Ascending aorta (tissue), 2 donors: ENCODE measurements around the gene PCBP3. TPM values are rescaled to one million over a fixed set of nuclear protein-coding genes. Genes with fewer than 3 reads are reported as not detected.

ENCODE experiments used
- DNase-seq, 2 donors: peaks; one replicate each; pipeline ENCODE4 v3.0.0-alpha.2; 2019; ENCODE audit warnings: low spot score in 2 of 2
- H3K27ac ChIP-seq, 2 donors: fragments of 200-600 bp; sonication (generic); one replicate each; pipeline ENCODE4 v1.5.1; 2016 to 2017; ENCODE audit warnings: mild to moderate bottlenecking in 1 of 2
- H3K27me3 ChIP-seq: fragments of 200-600 bp; sonication (generic); one replicate; pipeline ENCODE4 v1.5.1; 2017
- H3K36me3 ChIP-seq, 2 donors: fragments of 200-600 bp; sonication (generic); one replicate each; pipeline ENCODE4 v1.5.1; 2016
- H3K4me1 ChIP-seq, 2 donors: fragments of 200-600 bp; sonication (generic); one replicate each; pipeline ENCODE4 v1.5.1; 2016 to 2017; ENCODE audit warnings: mild to moderate bottlenecking in 1 of 2
- H3K4me3 ChIP-seq, 2 donors: fragments of 200-600 bp; sonication (generic); one replicate each; pipeline ENCODE4 v1.5.1; 2016 to 2017; ENCODE audit warnings: mild to moderate bottlenecking in 1 of 2
- H3K9me3 ChIP-seq, 2 donors: fragments of 200-600 bp; sonication (generic); one replicate each; pipeline ENCODE4 v1.5.1; 2016
- intact Hi-C: fragments of 100-400 bp; cut with DNase I; formaldehyde crosslinking; loops from one replicate; pipeline ENCODE4 v1.15.1; 2023
- total RNA-seq: library from RNA; depleted of rRNA; stranded (reverse); fragments of >200 nt; gene quantifications from one replicate; pipeline ENCODE4 v1.1.0, GENCODE V29; 2016
- TF ChIP-seq, protein P1 (sequence below), 3 experiments: fragments of 200-600 bp in 2 of 3; fragments of 450-650 bp in 1 of 3; sonication (generic) in 2 of 3; IDR thresholded peaks; one replicate each; pipeline ENCODE4 v1.5.1; 2016 to 2019; ENCODE audit warnings: antibody characterized with exemption in 3 of 3, mild to moderate bottlenecking in 1 of 3, moderate library complexity in 1 of 3

The PCBP3 gene
- total RNA-seq, 1 donor from 2014 or later = not detected

DNA sequence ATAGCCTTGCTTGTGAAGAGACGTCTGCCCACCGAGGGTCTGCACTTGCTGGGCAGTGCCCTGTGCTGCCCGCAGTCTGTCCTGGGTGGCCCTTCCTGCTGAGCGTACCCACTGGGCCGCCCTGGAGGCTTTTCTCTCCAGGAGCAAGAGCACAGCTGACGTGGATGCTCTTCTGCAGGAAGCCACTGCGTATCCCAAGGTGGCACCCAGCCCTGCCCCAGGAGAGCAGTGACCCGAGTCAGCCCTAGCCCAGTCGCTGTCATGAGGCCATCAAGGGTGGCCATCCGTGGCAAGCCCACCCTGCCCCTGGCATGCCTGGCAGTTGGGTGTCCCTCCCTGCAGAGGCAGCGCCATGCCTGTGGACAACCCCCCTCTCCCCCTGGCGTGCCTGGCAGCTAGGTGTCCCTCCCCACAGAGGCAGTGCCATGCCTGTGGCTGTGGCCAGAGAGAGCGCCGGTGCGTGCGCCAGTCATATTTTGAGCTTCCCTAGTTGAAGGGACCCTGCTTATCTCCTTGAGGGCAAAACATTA, 286.8 kb downstream of the PCBP3 start:
- Histone ChIP-seq H3K4me3 (no peak overlapping the region), H3K36me3 (no peaks in the 10 kb centered on the region), H3K27me3 (no peaks in the 10 kb centered on the region), H3K9me3 (no peaks in the 10 kb centered on the region), H3K4me1 (no peaks in the 10 kb centered on the region), H3K27ac (no peak overlapping the region)
- intact Hi-C loops = no loop called here
- DNase-seq = no peak
- TF ChIP-seq, protein P1, sequence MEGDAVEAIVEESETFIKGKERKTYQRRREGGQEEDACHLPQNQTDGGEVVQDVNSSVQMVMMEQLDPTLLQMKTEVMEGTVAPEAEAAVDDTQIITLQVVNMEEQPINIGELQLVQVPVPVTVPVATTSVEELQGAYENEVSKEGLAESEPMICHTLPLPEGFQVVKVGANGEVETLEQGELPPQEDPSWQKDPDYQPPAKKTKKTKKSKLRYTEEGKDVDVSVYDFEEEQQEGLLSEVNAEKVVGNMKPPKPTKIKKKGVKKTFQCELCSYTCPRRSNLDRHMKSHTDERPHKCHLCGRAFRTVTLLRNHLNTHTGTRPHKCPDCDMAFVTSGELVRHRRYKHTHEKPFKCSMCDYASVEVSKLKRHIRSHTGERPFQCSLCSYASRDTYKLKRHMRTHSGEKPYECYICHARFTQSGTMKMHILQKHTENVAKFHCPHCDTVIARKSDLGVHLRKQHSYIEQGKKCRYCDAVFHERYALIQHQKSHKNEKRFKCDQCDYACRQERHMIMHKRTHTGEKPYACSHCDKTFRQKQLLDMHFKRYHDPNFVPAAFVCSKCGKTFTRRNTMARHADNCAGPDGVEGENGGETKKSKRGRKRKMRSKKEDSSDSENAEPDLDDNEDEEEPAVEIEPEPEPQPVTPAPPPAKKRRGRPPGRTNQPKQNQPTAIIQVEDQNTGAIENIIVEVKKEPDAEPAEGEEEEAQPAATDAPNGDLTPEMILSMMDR (IDR thresholded peaks at IDR 0.05) = no peak

DNA sequence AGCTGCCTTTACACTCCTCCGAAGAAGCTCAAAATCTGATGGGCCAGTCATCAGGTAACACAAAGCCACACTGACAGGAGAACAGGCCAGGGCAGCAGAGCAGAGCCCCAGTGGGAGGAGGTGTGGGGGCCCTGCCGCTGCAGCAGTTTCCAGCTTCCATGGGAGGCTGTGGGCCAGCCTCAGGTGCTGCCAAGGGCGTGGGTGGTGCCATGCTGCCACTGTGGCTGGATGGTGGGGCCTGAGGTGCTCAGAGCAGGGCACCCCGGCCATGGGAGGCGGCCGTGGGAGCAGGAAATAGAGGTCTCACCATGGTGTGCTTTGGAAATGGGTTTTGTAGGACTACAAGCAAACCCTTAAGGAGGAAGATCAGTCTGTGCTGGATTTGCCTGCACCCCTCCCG, 287.3 kb downstream of the PCBP3 start:
- H3K27me3 ChIP-seq = no peaks in the 10 kb centered on the region
- H3K4me1 ChIP-seq = no peaks in the 10 kb centered on the region
- no peaks in the 10 kb centered on the region for H3K36me3 ChIP-seq
- intact Hi-C loops = no loop called here
- no peak overlapping the region for H3K27ac ChIP-seq
- no peak overlapping the region for H3K4me3 ChIP-seq
- no peak for DNase-seq
- TF ChIP-seq, protein P1 (IDR thresholded peaks at IDR 0.05) = no peak
- peaks cover 0 to 5% of the 10 kb centered on the region in 2 donors for H3K9me3 ChIP-seq

DNA sequence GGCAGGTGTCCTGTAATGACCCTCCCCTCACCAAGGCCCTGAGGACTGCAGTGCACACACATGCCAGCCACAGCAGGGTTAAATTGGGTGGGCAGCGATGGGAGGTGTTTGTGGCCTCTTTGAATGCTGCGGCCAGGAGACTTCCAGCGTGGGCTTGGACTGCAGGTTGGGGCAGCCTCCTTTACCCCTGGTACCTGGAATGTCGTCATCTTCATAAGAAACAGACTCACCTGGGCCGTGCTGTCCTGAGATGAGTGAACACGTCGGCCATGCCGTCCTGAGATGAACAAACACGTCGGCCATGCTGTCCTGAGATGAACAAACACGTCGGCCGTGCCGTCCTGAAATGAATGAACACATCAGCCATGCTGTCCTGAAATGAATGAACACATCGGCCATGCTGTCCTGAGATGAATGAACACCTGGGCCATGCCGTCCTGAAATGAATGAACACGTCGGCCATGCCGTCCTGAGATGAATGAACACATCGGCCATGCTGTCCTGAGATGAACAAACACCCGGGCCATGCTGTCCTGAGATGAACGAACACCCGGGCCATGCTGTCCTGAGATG, 288.0 kb downstream of the PCBP3 start:
- no peaks in the 10 kb centered on the region for H3K36me3 ChIP-seq
- H3K27me3 ChIP-seq = no peaks in the 10 kb centered on the region
- H3K4me1 ChIP-seq = no peaks in the 10 kb centered on the region
- intact Hi-C loops = no loop called here
- peaks cover 0 to 5% of the 10 kb centered on the region in 2 donors for H3K9me3 ChIP-seq
- H3K4me3 ChIP-seq = no peak overlapping the region
- TF ChIP-seq, protein P1 (IDR thresholded peaks at IDR 0.05) = no peak
- no peak for DNase-seq
- H3K27ac ChIP-seq = no peak overlapping the region

DNA sequence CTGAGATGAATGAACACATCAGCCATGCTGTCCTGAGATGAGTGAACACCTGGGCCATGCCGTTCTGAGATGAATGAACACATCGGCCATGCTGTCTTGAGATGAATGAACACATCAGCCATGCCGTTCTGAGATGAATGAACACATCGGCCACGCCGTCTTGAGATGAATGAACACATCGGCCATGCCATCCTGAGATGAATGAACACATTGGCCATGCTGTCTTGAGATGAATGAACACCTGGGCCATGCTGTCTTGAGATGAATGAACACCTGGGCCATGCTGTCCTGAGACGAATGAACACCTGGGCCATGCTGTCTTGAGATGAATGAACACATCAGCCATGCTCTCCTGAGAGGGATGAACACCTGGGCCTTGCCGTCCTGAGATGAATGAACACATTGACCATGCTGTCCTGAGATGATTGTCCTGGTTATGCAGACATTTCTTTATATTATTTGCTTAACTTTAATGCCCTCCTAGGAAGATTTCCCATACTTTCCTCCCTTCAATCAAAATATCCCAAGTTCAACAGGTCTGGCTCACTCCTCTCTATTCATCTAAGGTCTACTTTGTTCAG, 289.5 kb downstream of the PCBP3 start:
- H3K27me3 ChIP-seq = no peaks in the 10 kb centered on the region
- H3K9me3 ChIP-seq = peaks cover 0 to 5% of the 10 kb centered on the region in 2 donors
- H3K4me1 ChIP-seq = no peaks in the 10 kb centered on the region
- DNase-seq = no peak
- intact Hi-C loops = no loop called here
- H3K4me3 ChIP-seq = no peak overlapping the region
- TF ChIP-seq, protein P1 (IDR thresholded peaks at IDR 0.05) = no peak
- H3K36me3 ChIP-seq = no peaks in the 10 kb centered on the region
- no peak overlapping the region for H3K27ac ChIP-seq

DNA sequence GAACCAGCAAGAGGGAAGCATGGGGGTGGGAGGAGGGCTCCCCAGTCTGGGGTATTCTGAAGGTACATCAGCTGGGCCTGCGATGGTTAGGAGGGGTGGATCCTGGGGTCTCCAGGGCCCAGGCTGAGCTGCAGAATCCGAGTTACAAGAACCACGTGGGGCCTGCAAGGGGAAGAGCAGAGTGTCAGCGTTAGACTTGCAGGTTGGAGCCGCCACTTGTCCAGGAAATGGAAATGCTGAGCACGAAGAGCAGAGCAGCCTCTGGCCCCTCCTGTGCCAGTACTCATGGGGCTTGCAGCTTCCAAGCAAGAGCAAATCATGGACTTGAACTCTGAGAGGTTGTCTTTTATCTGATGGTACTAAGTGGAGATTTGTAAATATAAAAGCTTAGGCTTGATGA, 290.6 kb downstream of the PCBP3 start:
- H3K27ac ChIP-seq = no peak overlapping the region
- DNase-seq = no peak
- peaks cover 0 to 5% of the 10 kb centered on the region in 2 donors for H3K9me3 ChIP-seq
- H3K27me3 ChIP-seq = no peaks in the 10 kb centered on the region
- intact Hi-C loops = no loop called here
- H3K4me1 ChIP-seq = no peaks in the 10 kb centered on the region
- TF ChIP-seq, protein P1 (IDR thresholded peaks at IDR 0.05) = no peak
- H3K36me3 ChIP-seq = no peaks in the 10 kb centered on the region
- no peak overlapping the region for H3K4me3 ChIP-seq
